ENCODE data around the gene SNF8. TPM values are rescaled to one million over a fixed set of nuclear protein-coding genes. Genes with fewer than 3 reads are reported as not detected.

SNF8 gene
- total and polyA plus RNA-seq, 9 donors = 41.0 to 94.2 (median 66.7) TPM

- H3K4me3 ChIP-seq = no peak overlapping the region
- intact Hi-C loops (cut with DNase I) = no loop called here
- TF ChIP-seq CTCF (IDR thresholded peaks at IDR 0.05) (no peak), POLR2A (IDR thresholded peaks at IDR 0.05) (no peak), EP300 (IDR thresholded peaks at IDR 0.05) (no peak)
- no peaks in the 10 kb centered on the region for H3K36me3 ChIP-seq
- DNase-seq = no peak
- no peaks in the 10 kb centered on the region for H3K9me3 ChIP-seq
- WGBS, 3 donors = 72 to 78% (median 75%) methylated on average over 5 of the region's 5 CpGs
- no peak overlapping the region for H3K27ac ChIP-seq
- H3K4me1 ChIP-seq (ENCODE audit: insufficient read depth) = no peaks in the 10 kb centered on the region
- no peaks in the 10 kb centered on the region for H3K27me3 ChIP-seq
Observed at GRCh38 chr17:48915459-48916282, 29.0 kb downstream of the SNF8 start.

GRCh38 chr17:48912476-48912875 is 32.2 kb downstream of the SNF8 start:
- H3K27me3 ChIP-seq = no peaks in the 10 kb centered on the region
- no peak overlapping the region for H3K4me3 ChIP-seq
- H3K9me3 ChIP-seq = no peaks in the 10 kb centered on the region
- 92 to 98% (median 94%) methylated on average over 2 of the region's 2 CpGs for WGBS, 3 donors
- no peak overlapping the region for H3K27ac ChIP-seq
- DNase-seq = no peak
- H3K36me3 ChIP-seq = no peaks in the 10 kb centered on the region
- TF ChIP-seq POLR2A (IDR thresholded peaks at IDR 0.05) = no peak
- TF ChIP-seq CTCF (IDR thresholded peaks at IDR 0.05) = no peak
- TF ChIP-seq EP300 (IDR thresholded peaks at IDR 0.05) = no peak
- peaks cover 5% of the 10 kb centered on the region for H3K4me1 ChIP-seq (ENCODE audit: insufficient read depth)
- intact Hi-C loops (cut with DNase I) = no loop called here

GRCh38 chr17:48910370-48910769 is 34.3 kb downstream of the SNF8 start:
- intact Hi-C loops (cut with DNase I) = no loop called here
- WGBS, 3 donors = 48 to 57% (median 57%) methylated on average over 2 of the region's 2 CpGs
- Histone ChIP-seq H3K4me1 (ENCODE audit: insufficient read depth) (peaks cover 5% of the 10 kb centered on the region), H3K27ac (no peak overlapping the region), H3K27me3 (no peaks in the 10 kb centered on the region), H3K9me3 (no peaks in the 10 kb centered on the region), H3K36me3 (no peaks in the 10 kb centered on the region), H3K4me3 (no peak overlapping the region)
- TF ChIP-seq POLR2A (IDR thresholded peaks at IDR 0.05) (no peak), CTCF (IDR thresholded peaks at IDR 0.05) (no peak), EP300 (IDR thresholded peaks at IDR 0.05) (no peak)
- DNase-seq = no peak

- Histone ChIP-seq H3K4me3 (no peak overlapping the region), H3K27me3 (no peaks in the 10 kb centered on the region), H3K9me3 (no peaks in the 10 kb centered on the region), H3K4me1 (ENCODE audit: insufficient read depth) (peaks cover 5% of the 10 kb centered on the region), H3K27ac (no peak overlapping the region), H3K36me3 (no peaks in the 10 kb centered on the region)
- DNase-seq = no peak
- 50 to 52% (median 52%) methylated on average over 4 of the region's 4 CpGs for WGBS, 3 donors
- TF ChIP-seq EP300 (IDR thresholded peaks at IDR 0.05) = no peak
- no peak for TF ChIP-seq CTCF (IDR thresholded peaks at IDR 0.05)
- no peak for TF ChIP-seq POLR2A (IDR thresholded peaks at IDR 0.05)
- intact Hi-C loops (cut with DNase I) = no loop called here
Observed at GRCh38 chr17:48909783-48910182, 34.9 kb downstream of the SNF8 start.

Measured in ovary (tissue), 9 donors.